HepG2 (cell line): Measurements from ENCODE around the gene MOK. TPM values are rescaled to one million over a fixed set of nuclear protein-coding genes. Genes with fewer than 3 reads are reported as not detected.

Experiments used
- ARID3A ChIP-seq: IDR thresholded peaks from 2 replicates; pipeline ENCODE4 v1.6.1; 2012; ENCODE audit warnings: low read depth, low read length, improper control_type of control experiment
- BCL6 ChIP-seq: IDR thresholded peaks from 2 replicates; pipeline ENCODE4 v1.6.1; 2016; ENCODE audit warnings: missing genetic modification reagents, missing compliant biosample characterization
- CREM ChIP-seq, 2 experiments: sonication (generic) in 1 of 2; formaldehyde crosslinking in 1 of 2; IDR thresholded peaks; 2 replicates each; pipeline versions ENCODE4 v1.4.0 to v1.6.1; 2016 to 2020; ENCODE audit warnings: antibody characterized with exemption in 1 of 2, mild to moderate bottlenecking in 1 of 2, missing genetic modification reagents in 1 of 2
- MLXIP ChIP-seq: sonication (generic); formaldehyde crosslinking; IDR thresholded peaks from 2 replicates; pipeline ENCODE4 v1.9.0; 2021; ENCODE audit warnings: missing genetic modification reagents, borderline replicate concordance
- MXD3 ChIP-seq: IDR thresholded peaks from 2 replicates; pipeline ENCODE4 v1.6.1; 2016; ENCODE audit warnings: mild to moderate bottlenecking, missing biosample characterization, missing genetic modification reagents
- NR3C1 ChIP-seq: sonication (generic); formaldehyde crosslinking; IDR thresholded peaks from 2 replicates; pipeline ENCODE4 v1.4.0; 2020; ENCODE audit warnings: missing genetic modification reagents
- PRPF4 ChIP-seq: fragments of 200-400 bp; formaldehyde crosslinking; IDR thresholded peaks from 2 replicates; pipeline ENCODE4 v1.6.1; 2016; ENCODE audit warnings: low read length, low read depth; ENCODE audit not compliant: poor library complexity, severe bottlenecking
- RCOR2 ChIP-seq: IDR thresholded peaks from 2 replicates; pipeline ENCODE4 v1.6.1; 2016; ENCODE audit warnings: missing biosample characterization, missing genetic modification reagents
- SP4 ChIP-seq: sonication (generic); formaldehyde crosslinking; IDR thresholded peaks from 2 replicates; pipeline ENCODE4 v1.8.1; 2023; ENCODE audit warnings: mild to moderate bottlenecking, missing genetic modification reagents
- ZKSCAN5 ChIP-seq: sonication (generic); formaldehyde crosslinking; IDR thresholded peaks from 2 replicates; pipeline ENCODE4 v1.5.1; 2020; ENCODE audit warnings: mild to moderate bottlenecking, missing genetic modification reagents
- ZNF232 ChIP-seq: sonication (generic); formaldehyde crosslinking; IDR thresholded peaks from 2 replicates; pipeline ENCODE4 v1.4.0; 2020; ENCODE audit warnings: missing genetic modification reagents, borderline replicate concordance
- ZNF264 ChIP-seq: sonication (generic); formaldehyde crosslinking; IDR thresholded peaks from 2 replicates; pipeline ENCODE4 v1.4.0; 2020; ENCODE audit warnings: missing genetic modification reagents
- ZNF274 ChIP-seq: sonication (generic); formaldehyde crosslinking; IDR thresholded peaks from 2 replicates; pipeline ENCODE4 v1.5.1; 2020; ENCODE audit warnings: mild to moderate bottlenecking, missing genetic modification reagents
- ZNF331 ChIP-seq: sonication (generic); formaldehyde crosslinking; IDR thresholded peaks from 2 replicates; pipeline ENCODE4 v1.4.0; 2020; ENCODE audit warnings: missing genetic modification reagents
- ZNF503 ChIP-seq: sonication (generic); formaldehyde crosslinking; IDR thresholded peaks from 2 replicates; pipeline ENCODE4 v1.4.0; 2020; ENCODE audit warnings: missing genetic modification reagents
- ZNF598 ChIP-seq: sonication (generic); formaldehyde crosslinking; IDR thresholded peaks from 2 replicates; pipeline ENCODE4 v1.5.1; 2020; ENCODE audit warnings: mild to moderate bottlenecking, missing genetic modification reagents, borderline replicate concordance
- ZNF773 ChIP-seq: sonication (generic); formaldehyde crosslinking; IDR thresholded peaks from 2 replicates; pipeline ENCODE4 v1.4.0; 2020; ENCODE audit warnings: missing genetic modification reagents, borderline replicate concordance
- ZSCAN29 ChIP-seq: sonication (generic); formaldehyde crosslinking; conservative IDR thresholded peaks from 2 replicates; pipeline ENCODE4 v1.4.0; 2020; ENCODE audit warnings: mild to moderate bottlenecking, missing genetic modification reagents
- polyA plus RNA-seq, 8 experiments: library from polyadenylated mRNA; depleted of rRNA in 3 of 8; stranded (reverse) in 7 of 8; unstranded in 1 of 8; fragments of >200 nt; fragmentation: Illumina TruSeq in 4 of 8; extraction: Trizol in 4 of 8; gene quantifications; 2 replicates each; pipeline versions ENCODE4 v1.2.1 to v1.2.3, GENCODE V29; 2011 to 2016; ENCODE audit warnings: low read depth in 4 of 8, missing spikeins in 1 of 8, mixed read lengths in 1 of 8; ENCODE audit not compliant: insufficient read depth in 1 of 8
- total RNA-seq, 5 experiments: library from RNA; depleted of rRNA; stranded (reverse); fragments of >200 nt; fragmentation: Illumina TruSeq; extraction: Trizol; gene quantifications; 2 replicates each; pipeline ENCODE4 v1.2.3, GENCODE V29; 2016; ENCODE audit warnings: low read depth in 1 of 5

MOK gene
- total and polyA plus RNA-seq, 2 of the 13 experiments (the other 11 are each of a cell fraction or from before 2014, with no cell fraction given), result 15.3 to 16.9 TPM

GRCh38 chr14:102235275-102235897 is 69.6 kb downstream of the MOK start (continued):
- TF ChIP-seq ZSCAN29 (CRISPR knock-in tag), result no peak
- TF ChIP-seq ZKSCAN5, result no peak
- TF ChIP-seq ZNF331 (CRISPR knock-in tag), result no peak
- no peak for TF ChIP-seq SP4 (CRISPR knock-in tag)
- no peak for TF ChIP-seq ZNF264 (CRISPR knock-in tag)
- TF ChIP-seq ARID3A, result peak; percentile 60; the same call in 1 of the 2 replicates
- no peak for TF ChIP-seq MXD3 (CRISPR knock-in tag)
- no peak for TF ChIP-seq ZNF773 (CRISPR knock-in tag)
- TF ChIP-seq ZNF232 (CRISPR knock-in tag), result no peak
- no peak for TF ChIP-seq ZNF274 (CRISPR knock-in tag)
- TF ChIP-seq PRPF4, result no peak
- no peak for TF ChIP-seq NR3C1 (CRISPR knock-in tag)
- TF ChIP-seq MLXIP (CRISPR knock-in tag), result no peak
- TF ChIP-seq ZNF598, result no peak
- no peak for TF ChIP-seq ZNF503
- no peak for TF ChIP-seq RCOR2
- TF ChIP-seq BCL6 (CRISPR knock-in tag), result no peak
- no peak for TF ChIP-seq CREM (IDR thresholded peaks at IDR 0.05)
- TF ChIP-seq CREM (CRISPR knock-in tag; IDR thresholded peaks at IDR 0.05), result no peak
